DOHH2 (cell line): Measurements from ENCODE around the gene EFS.

Experiments used
- H3F3A ChIP-seq: fragments of 200-600 bp; sonication (generic), shearing (Covaris generic); 2 replicates; pipeline ENCODE4 v1.6.0; 2016; ENCODE audit warnings: antibody characterized with exemption, mild to moderate bottlenecking; ENCODE audit not compliant: control insufficient read depth, insufficient read depth
- H3K27ac ChIP-seq: fragments of 200-600 bp; sonication (generic); 2 replicates; pipeline ENCODE4 v1.5.1; 2014; ENCODE audit warnings: low read depth, mild to moderate bottlenecking, low read length, moderate library complexity
- H3K27me3 ChIP-seq: fragments of 200-600 bp; sonication (generic); 2 replicates; pipeline ENCODE4 v1.6.1; 2014; ENCODE audit warnings: mild to moderate bottlenecking, low read length, mixed read lengths; ENCODE audit not compliant: control insufficient read depth
- H3K36me3 ChIP-seq: fragments of 200-600 bp; sonication (generic); 2 replicates; pipeline ENCODE4 v1.6.1; 2014; ENCODE audit warnings: mild to moderate bottlenecking, low read length, moderate library complexity, mixed read lengths; ENCODE audit not compliant: control insufficient read depth
- H3K4me1 ChIP-seq: fragments of 200-600 bp; sonication (generic); 2 replicates; pipeline ENCODE4 v1.6.1; 2014; ENCODE audit warnings: mild to moderate bottlenecking, low read length, mixed read lengths; ENCODE audit not compliant: control insufficient read depth
- H3K4me2 ChIP-seq: fragments of 200-600 bp; sonication (generic); 2 replicates; pipeline ENCODE4 v1.6.0; 2014; ENCODE audit warnings: mild to moderate bottlenecking, low read length, moderate library complexity
- H3K4me3 ChIP-seq: fragments of 200-600 bp; sonication (generic); 2 replicates; pipeline ENCODE4 v1.5.1; 2014; ENCODE audit warnings: mild to moderate bottlenecking, low read length, mixed read lengths
- H3K79me2 ChIP-seq: fragments of 200-600 bp; sonication (generic); 2 replicates; pipeline ENCODE4 v1.6.1; 2014; ENCODE audit warnings: mild to moderate bottlenecking, low read length, mixed read lengths; ENCODE audit not compliant: control insufficient read depth
- H3K9me2 ChIP-seq: fragments of 200-600 bp; sonication (generic); replicated peaks from 2 replicates; pipeline ENCODE4 v1.6.1; 2014; ENCODE audit warnings: mild to moderate bottlenecking, low read length, mixed read lengths; ENCODE audit not compliant: control insufficient read depth
- H3K9me3 ChIP-seq: fragments of 200-600 bp; sonication (generic); 2 replicates; pipeline ENCODE4 v1.6.1; 2014; ENCODE audit warnings: antibody characterized with exemption, low read length, mixed read lengths; ENCODE audit not compliant: control insufficient read depth, insufficient read depth
- H4K20me1 ChIP-seq: fragments of 200-600 bp; sonication (generic); 2 replicates; pipeline ENCODE4 v1.6.0; 2014; ENCODE audit warnings: low read depth, mild to moderate bottlenecking, antibody characterized with exemption, low read length, moderate library complexity; ENCODE audit not compliant: control insufficient read depth, insufficient read depth
- CTCF ChIP-seq: fragments of 200-600 bp; sonication (generic); IDR thresholded peaks from one replicate; pipeline ENCODE4 v1.5.1; 2014; ENCODE audit warnings: antibody characterized with exemption, mild to moderate bottlenecking, low read depth, low read length; ENCODE audit not compliant: poor library complexity, severe bottlenecking
- EZH2phosphoT487 ChIP-seq: fragments of 200-600 bp; sonication (generic); IDR thresholded peaks from 2 replicates; pipeline ENCODE4 v1.6.1; 2017; ENCODE audit warnings: borderline replicate concordance, mild to moderate bottlenecking, antibody characterized with exemption, low read length, moderate library complexity, mixed read lengths

The EFS gene

GRCh38 chr14:23411563-23412525 is 46.9 kb upstream of the EFS start:
- H3K9me3 ChIP-seq, result no peaks in the 10 kb centered on the region
- no peaks in the 10 kb centered on the region for H3K9me2 ChIP-seq
- H3K4me1 ChIP-seq, result no peaks in the 10 kb centered on the region
- no peaks in the 10 kb centered on the region for H3K36me3 ChIP-seq
- H3K4me3 ChIP-seq, result no peak overlapping the region
- no peaks in the 10 kb centered on the region for H3K79me2 ChIP-seq
- no peak for TF ChIP-seq CTCF
- TF ChIP-seq EZH2phosphoT487, result no peak
- no peak overlapping the region for H3K27ac ChIP-seq
- no peaks in the 10 kb centered on the region for H4K20me1 ChIP-seq
- no peak overlapping the region for H3K4me2 ChIP-seq
- no peaks in the 10 kb centered on the region for H3K27me3 ChIP-seq
- H3F3A ChIP-seq, result no peaks in the 10 kb centered on the region

GRCh38 chr14:23409966-23410635 is 45.1 kb upstream of the EFS start:
- no peak overlapping the region for H3K4me3 ChIP-seq
- no peak overlapping the region for H3K4me2 ChIP-seq
- H3K36me3 ChIP-seq, result no peaks in the 10 kb centered on the region
- H4K20me1 ChIP-seq, result no peaks in the 10 kb centered on the region
- no peaks in the 10 kb centered on the region for H3K9me3 ChIP-seq
- no peaks in the 10 kb centered on the region for H3K79me2 ChIP-seq
- H3K4me1 ChIP-seq, result no peaks in the 10 kb centered on the region
- H3K27me3 ChIP-seq, result no peaks in the 10 kb centered on the region
- H3K9me2 ChIP-seq, result no peaks in the 10 kb centered on the region
- H3K27ac ChIP-seq, result no peak overlapping the region
- no peaks in the 10 kb centered on the region for H3F3A ChIP-seq
- no peak for TF ChIP-seq EZH2phosphoT487
- no peak for TF ChIP-seq CTCF

GRCh38 chr14:23409475-23409874 is 44.5 kb upstream of the EFS start:
- H3K9me2 ChIP-seq, result no peaks in the 10 kb centered on the region
- no peaks in the 10 kb centered on the region for H3K9me3 ChIP-seq
- no peaks in the 10 kb centered on the region for H3F3A ChIP-seq
- no peaks in the 10 kb centered on the region for H3K79me2 ChIP-seq
- H4K20me1 ChIP-seq, result no peaks in the 10 kb centered on the region
- no peaks in the 10 kb centered on the region for H3K27me3 ChIP-seq
- H3K36me3 ChIP-seq, result no peaks in the 10 kb centered on the region
- no peak overlapping the region for H3K4me3 ChIP-seq
- H3K27ac ChIP-seq, result no peak overlapping the region
- H3K4me2 ChIP-seq, result no peak overlapping the region
- H3K4me1 ChIP-seq, result no peaks in the 10 kb centered on the region
- no peak for TF ChIP-seq CTCF
- TF ChIP-seq EZH2phosphoT487, result no peak
